ENCODE measurements around the gene SPARCL1.

The SPARCL1 gene

DNA sequence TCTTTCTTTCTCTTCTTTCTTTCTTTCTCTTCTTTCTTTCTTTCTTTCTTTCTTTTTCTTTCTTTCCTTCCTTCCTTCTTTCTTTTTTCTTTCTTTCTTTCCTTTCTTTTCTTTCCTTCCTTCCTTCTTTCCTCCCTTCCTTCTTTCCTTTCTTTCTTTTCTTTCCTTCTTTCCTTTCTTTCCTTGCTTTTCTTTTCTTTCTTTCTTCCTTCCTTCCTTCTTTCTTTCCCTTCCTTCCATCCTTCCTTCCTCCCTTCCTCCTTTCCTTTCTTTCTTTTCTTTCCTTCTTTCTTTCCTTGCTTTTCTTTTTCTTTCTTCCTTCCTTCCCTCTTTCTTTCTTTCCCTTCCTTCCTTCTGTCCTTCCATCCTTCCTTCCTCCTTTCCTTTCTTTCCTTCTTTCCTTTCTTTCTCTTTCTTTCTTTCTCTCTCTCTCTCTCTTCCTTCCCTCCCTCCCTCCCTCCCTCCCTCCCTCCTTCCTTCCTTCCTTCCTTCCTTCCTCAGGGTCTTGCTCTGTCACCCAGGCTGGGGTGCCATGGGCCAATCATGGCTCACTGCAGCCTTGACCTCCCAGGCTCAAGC lies 13.6 kb upstream of the SPARCL1 start:
- Histone ChIP-seq H3K36me3 (ENCODE audit: control insufficient read depth, insufficient read depth, low read length) (no peaks in the 10 kb centered on the region), H3K9ac (no peak overlapping the region), H3K4me2 (ENCODE audit: low read length) (no peak overlapping the region), H3K79me2 (no peaks in the 10 kb centered on the region), H3K27me3 (ENCODE audit: control insufficient read depth, insufficient read depth, low read length) (no peaks in the 10 kb centered on the region), H3K4me1 (no peaks in the 10 kb centered on the region), H3K9me3 (ENCODE audit: control insufficient read depth, low read length) (no peaks in the 10 kb centered on the region), H3K4me3 (ENCODE audit: low read depth, low read length) (no peak overlapping the region), H3K27ac (no peak overlapping the region), H2AFZ (no peak overlapping the region)
- TF ChIP-seq CTCF (IDR thresholded peaks at IDR 0.05), result no peak

- no peaks in the 10 kb centered on the region for H3K4me1 ChIP-seq
- H3K9ac ChIP-seq, result no peak overlapping the region
- TF ChIP-seq CTCF (IDR thresholded peaks at IDR 0.05), result no peak
- no peak overlapping the region for H3K4me2 ChIP-seq (ENCODE audit: low read length)
- no peaks in the 10 kb centered on the region for H3K9me3 ChIP-seq (ENCODE audit: control insufficient read depth, low read length)
- H3K79me2 ChIP-seq, result no peaks in the 10 kb centered on the region
- H2AFZ ChIP-seq, result no peak overlapping the region
- no peak overlapping the region for H3K27ac ChIP-seq
- H3K4me3 ChIP-seq (ENCODE audit: low read depth, low read length), result no peak overlapping the region
- no peaks in the 10 kb centered on the region for H3K36me3 ChIP-seq (ENCODE audit: control insufficient read depth, insufficient read depth, low read length)
- H3K27me3 ChIP-seq (ENCODE audit: control insufficient read depth, insufficient read depth, low read length), result no peaks in the 10 kb centered on the region
Measured at GRCh38 chr4:87541956-87542709, 13.0 kb upstream of the SPARCL1 start.

- H3K79me2 ChIP-seq, result no peaks in the 10 kb centered on the region
- no peak for TF ChIP-seq CTCF (IDR thresholded peaks at IDR 0.05)
- H3K27ac ChIP-seq, result no peak overlapping the region
- H3K36me3 ChIP-seq (ENCODE audit: control insufficient read depth, insufficient read depth, low read length), result no peaks in the 10 kb centered on the region
- H3K9me3 ChIP-seq (ENCODE audit: control insufficient read depth, low read length), result no peaks in the 10 kb centered on the region
- H3K27me3 ChIP-seq (ENCODE audit: control insufficient read depth, insufficient read depth, low read length), result no peaks in the 10 kb centered on the region
- H3K4me1 ChIP-seq, result no peaks in the 10 kb centered on the region
- H2AFZ ChIP-seq, result no peak overlapping the region
- H3K9ac ChIP-seq, result no peak overlapping the region
- H3K4me2 ChIP-seq (ENCODE audit: low read length), result no peak overlapping the region
- H3K4me3 ChIP-seq (ENCODE audit: low read depth, low read length), result no peak overlapping the region
Measured at GRCh38 chr4:87541521-87541920, 12.3 kb upstream of the SPARCL1 start.

- no peak overlapping the region for H3K4me3 ChIP-seq (ENCODE audit: low read depth, low read length)
- no peak overlapping the region for H3K27ac ChIP-seq
Measured at GRCh38 chr4:87540146-87541058, 11.2 kb upstream of the SPARCL1 start.

More at GRCh38 chr4:87540146-87541058, 11.2 kb upstream of the SPARCL1 start:
- no peaks in the 10 kb centered on the region for H3K9me3 ChIP-seq (ENCODE audit: control insufficient read depth, low read length)
- H2AFZ ChIP-seq, result no peak overlapping the region
- H3K36me3 ChIP-seq (ENCODE audit: control insufficient read depth, insufficient read depth, low read length), result no peaks in the 10 kb centered on the region
- H3K4me2 ChIP-seq (ENCODE audit: low read length), result no peak overlapping the region
- no peaks in the 10 kb centered on the region for H3K79me2 ChIP-seq
- no peaks in the 10 kb centered on the region for H3K4me1 ChIP-seq
- no peaks in the 10 kb centered on the region for H3K27me3 ChIP-seq (ENCODE audit: control insufficient read depth, insufficient read depth, low read length)
- no peak for TF ChIP-seq CTCF (IDR thresholded peaks at IDR 0.05)
- H3K9ac ChIP-seq, result no peak overlapping the region
